Neuron (in vitro differentiated cells): ENCODE results near the gene APEX2.
A peak's percentile ranks its signal among the peaks of the same experiment; 100 is the strongest.
"Not testable (repeated sequence)": the region's sequence is repeated elsewhere in the genome, so short reads cannot be mapped to it uniquely, and the experiment has no call there.

Experiments
- H2AFZ ChIP-seq: one replicate; pipeline ENCODE4 v1.6.1; 2013; ENCODE audit warnings: low read depth, mild to moderate bottlenecking, inconsistent platforms, low read length, moderate library complexity
- H3K27me3 ChIP-seq: one replicate; pipeline ENCODE4 v1.6.1; 2013; ENCODE audit warnings: low read length; ENCODE audit not compliant: insufficient read depth
- H3K36me3 ChIP-seq: one replicate; pipeline ENCODE4 v1.6.1; 2013; ENCODE audit warnings: low read length; ENCODE audit not compliant: insufficient read depth
- H3K4me1 ChIP-seq: one replicate; pipeline ENCODE4 v1.6.1; 2013; ENCODE audit warnings: low read length; ENCODE audit not compliant: insufficient read depth
- H3K4me3 ChIP-seq: 2 replicates; pipeline ENCODE4 v1.5.1; 2013; ENCODE audit warnings: mild to moderate bottlenecking, low read length, moderate library complexity
- H3K9me3 ChIP-seq: one replicate; pipeline ENCODE4 v1.6.1; 2013; ENCODE audit warnings: low read length

The APEX2 gene

GRCh38 chrX:54999717-55000598 is at the start of gene APEX2:
Gene APEX2 (plus strand): TSS chrX:55000363. CDS start chrX:55000423, 60 bp downstream.
- Histone ChIP-seq H3K27me3 (no peaks in the 10 kb centered on the region), H2AFZ (peak within 1 kb of the TSS; percentile 4)

GRCh38 chrX:54950730-54951375 is 49.3 kb upstream of the APEX2 start:
- no peaks in the 10 kb centered on the region for H3K27me3 ChIP-seq
- H2AFZ ChIP-seq: no peak overlapping the region
- no peaks in the 10 kb centered on the region for H3K4me1 ChIP-seq
- H3K36me3 ChIP-seq: no peaks in the 10 kb centered on the region
- H3K4me3 ChIP-seq: no peak overlapping the region
- no peaks in the 10 kb centered on the region for H3K9me3 ChIP-seq

More at GRCh38 chrX:54999717-55000598, at the start of gene APEX2:
- H3K4me1 ChIP-seq: peaks cover 6% of the 10 kb centered on the region
- no peaks in the 10 kb centered on the region for H3K9me3 ChIP-seq
- peaks cover 23% of the 10 kb centered on the region for H3K36me3 ChIP-seq
- peak within 1 kb of the TSS; percentile 62 for H3K4me3 ChIP-seq

DNA sequence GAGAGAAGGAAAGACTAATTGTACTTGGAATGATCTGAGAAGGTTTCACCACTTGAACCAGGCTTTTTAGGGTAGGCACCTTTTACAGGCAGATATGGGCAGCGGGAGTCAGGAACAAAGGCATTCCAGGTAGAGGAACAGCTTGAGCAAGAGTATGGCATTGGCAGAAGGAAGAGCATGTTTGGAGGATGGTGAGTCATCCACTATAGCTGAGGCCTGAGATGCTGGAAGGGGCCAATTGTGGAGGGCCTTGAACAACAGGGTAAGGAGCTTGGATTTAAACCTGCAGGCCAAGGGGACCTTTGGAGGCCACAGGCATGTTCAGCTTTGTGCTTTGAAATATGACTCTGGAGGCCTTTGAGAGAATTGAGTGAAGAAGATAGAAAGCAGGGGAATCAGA is 38.4 kb upstream of the APEX2 start:
- no peak overlapping the region for H3K4me3 ChIP-seq
- H2AFZ ChIP-seq: no peak overlapping the region
- no peaks in the 10 kb centered on the region for H3K36me3 ChIP-seq
- peaks cover 2% of the 10 kb centered on the region for H3K27me3 ChIP-seq
- no peaks in the 10 kb centered on the region for H3K9me3 ChIP-seq
- H3K4me1 ChIP-seq: no peaks in the 10 kb centered on the region

GRCh38 chrX:54964766-54965497 is 35.2 kb upstream of the APEX2 start:
- no peaks in the 10 kb centered on the region for H3K9me3 ChIP-seq
- H2AFZ ChIP-seq: no peak overlapping the region
- H3K27me3 ChIP-seq: peaks cover 2% of the 10 kb centered on the region
- no peaks in the 10 kb centered on the region for H3K4me1 ChIP-seq
- H3K4me3 ChIP-seq: no peak overlapping the region
- H3K36me3 ChIP-seq: no peaks in the 10 kb centered on the region

GRCh38 chrX:54977387-54977786 is 22.8 kb upstream of the APEX2 start:
- no peaks in the 10 kb centered on the region for H3K27me3 ChIP-seq
- no peaks in the 10 kb centered on the region for H3K9me3 ChIP-seq
- H3K4me1 ChIP-seq: no peaks in the 10 kb centered on the region
- H3K36me3 ChIP-seq: no peaks in the 10 kb centered on the region
- no peak overlapping the region for H2AFZ ChIP-seq
- H3K4me3 ChIP-seq: no peak overlapping the region

DNA sequence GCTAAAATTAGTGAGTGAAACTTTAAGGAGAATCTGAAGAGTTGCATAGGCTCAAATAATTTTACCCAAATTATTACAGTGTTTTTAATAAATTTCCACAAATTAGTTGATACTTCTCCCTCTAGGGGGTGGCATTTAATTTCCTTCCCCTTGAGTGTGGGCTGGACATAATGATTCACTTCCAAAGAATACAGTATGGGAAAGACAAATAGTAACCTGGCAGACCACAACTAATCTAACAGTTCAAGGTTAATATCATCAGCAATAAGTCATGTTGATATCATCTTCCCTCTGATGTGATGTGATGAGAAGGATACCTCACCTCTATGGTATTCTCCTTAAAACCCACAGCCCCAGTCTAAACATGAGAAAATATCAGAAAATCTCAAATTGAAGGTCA is 21.7 kb upstream of the APEX2 start:
- H3K27me3 ChIP-seq: no peaks in the 10 kb centered on the region
- H3K4me1 ChIP-seq: no peaks in the 10 kb centered on the region
- H2AFZ ChIP-seq: no peak overlapping the region
- no peaks in the 10 kb centered on the region for H3K9me3 ChIP-seq
- H3K36me3 ChIP-seq: no peaks in the 10 kb centered on the region
- no peak overlapping the region for H3K4me3 ChIP-seq

DNA sequence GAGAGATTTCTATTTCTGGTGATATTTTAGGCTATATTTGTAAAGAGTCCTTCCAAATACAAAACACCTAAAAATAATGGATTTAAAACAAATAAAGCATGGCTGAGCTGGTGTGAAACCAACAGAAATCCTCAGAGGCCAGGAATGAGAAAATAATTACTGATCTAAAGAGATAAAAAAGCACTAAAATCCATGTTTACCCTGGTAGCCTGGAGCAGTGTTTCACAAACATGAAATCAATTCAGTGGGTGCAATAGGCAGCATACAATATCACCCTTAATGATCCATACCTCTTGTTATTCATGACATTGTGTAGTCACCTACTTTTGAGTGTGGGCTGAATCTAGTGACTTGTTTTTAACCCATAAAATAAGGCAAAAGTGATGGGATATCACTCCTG is 20.7 kb upstream of the APEX2 start:
- Histone ChIP-seq H3K36me3 (no peaks in the 10 kb centered on the region), H3K27me3 (no peaks in the 10 kb centered on the region), H3K4me1 (no peaks in the 10 kb centered on the region), H3K9me3 (no peaks in the 10 kb centered on the region), H3K4me3 (no peak overlapping the region), H2AFZ (no peak overlapping the region)

- Histone ChIP-seq H3K4me1 (no peaks in the 10 kb centered on the region), H3K4me3 (no peak overlapping the region), H3K9me3 (no peaks in the 10 kb centered on the region), H3K36me3 (no peaks in the 10 kb centered on the region), H3K27me3 (no peaks in the 10 kb centered on the region), H2AFZ (no peak overlapping the region)
Measured at GRCh38 chrX:54980334-54980733, 19.8 kb upstream of the APEX2 start.

GRCh38 chrX:54983306-54983705 is 16.9 kb upstream of the APEX2 start:
- H3K4me1 ChIP-seq, H3K4me3 ChIP-seq, H3K36me3 ChIP-seq, H2AFZ ChIP-seq, H3K27me3 ChIP-seq, H3K9me3 ChIP-seq: not testable (repeated sequence)

DNA sequence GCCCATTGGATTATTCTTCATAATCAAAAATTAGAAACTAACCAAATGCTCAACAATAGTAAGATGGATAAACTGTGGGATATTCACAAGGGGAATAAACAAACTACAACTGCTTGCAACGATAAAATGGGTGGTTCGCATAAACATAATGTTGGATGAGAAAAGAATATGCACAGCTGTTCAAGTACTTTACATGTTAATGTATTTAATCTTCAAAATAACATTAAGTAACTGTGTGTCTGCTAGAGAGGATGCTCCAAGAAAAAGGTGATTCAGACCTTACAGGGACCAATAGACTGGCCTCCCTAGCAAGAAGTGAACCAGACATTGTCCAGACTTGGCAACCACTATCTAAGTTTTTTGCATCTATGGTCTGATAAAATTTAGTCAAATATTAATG is 8.5 kb upstream of the APEX2 start:
- no peak overlapping the region for H3K4me3 ChIP-seq
- no peak overlapping the region for H2AFZ ChIP-seq
- H3K4me1 ChIP-seq: no peaks in the 10 kb centered on the region
- H3K36me3 ChIP-seq: no peaks in the 10 kb centered on the region
- no peaks in the 10 kb centered on the region for H3K9me3 ChIP-seq
- no peaks in the 10 kb centered on the region for H3K27me3 ChIP-seq

DNA sequence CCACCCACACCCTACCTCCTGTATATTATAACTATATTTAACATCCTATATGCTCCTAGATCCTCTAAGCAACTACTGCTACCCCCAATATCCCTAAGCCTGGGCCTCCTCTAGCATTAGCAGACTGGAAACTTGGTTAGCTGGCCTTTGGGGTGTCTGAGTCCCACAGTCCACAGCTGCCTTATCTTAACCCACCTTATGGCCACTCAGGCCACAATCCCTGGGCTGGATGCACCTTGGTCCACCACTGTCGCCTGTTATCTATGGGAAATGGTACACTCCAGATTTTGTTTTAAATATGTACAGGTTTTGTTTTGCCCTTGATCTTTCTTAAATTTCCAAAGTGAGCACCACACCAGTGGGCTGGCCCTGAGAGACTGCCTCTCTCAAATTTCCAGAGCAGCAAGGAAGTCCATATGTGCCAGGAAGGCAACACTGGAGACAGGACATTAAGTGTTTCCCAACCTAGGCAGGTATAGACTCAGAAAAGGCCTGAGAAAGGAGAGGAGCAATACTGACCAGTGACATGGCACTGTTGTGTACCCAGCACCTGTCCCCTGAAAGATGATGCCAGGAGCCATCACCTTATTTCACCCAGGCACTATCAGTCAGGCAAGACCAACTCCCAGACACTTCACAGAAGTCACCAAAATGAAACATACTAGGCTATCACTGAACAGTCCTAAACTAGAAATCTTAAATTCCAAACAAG is 7.1 kb upstream of the APEX2 start:
- Histone ChIP-seq H3K4me1 (no peaks in the 10 kb centered on the region), H3K27me3 (no peaks in the 10 kb centered on the region), H3K36me3 (no peaks in the 10 kb centered on the region), H3K9me3 (no peaks in the 10 kb centered on the region), H3K4me3 (no peak overlapping the region), H2AFZ (no peak overlapping the region)

DNA sequence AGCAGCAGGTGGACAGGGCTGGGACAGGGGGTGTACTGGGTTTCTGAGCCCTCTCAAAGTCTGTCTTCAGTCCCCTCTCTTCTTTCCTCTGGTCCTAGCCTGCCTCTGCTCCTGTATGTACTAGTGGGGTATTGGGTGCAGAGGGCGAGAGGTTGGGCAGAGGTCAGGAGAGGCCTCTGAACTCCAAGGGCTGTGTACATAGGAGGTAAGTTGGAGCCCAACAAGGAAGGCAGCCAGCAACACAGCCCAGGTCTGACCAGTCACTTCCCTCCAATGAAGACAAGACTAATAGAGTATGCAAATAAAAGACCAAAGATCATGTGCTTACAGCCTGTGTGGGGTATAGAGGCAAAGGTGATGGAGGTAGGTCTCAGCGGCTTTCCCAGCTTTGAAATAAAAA is 6.1 kb upstream of the APEX2 start, which contains the start of gene PFKFB1:
Gene PFKFB1, minus strand, starts transcription at position 90 of the 400 bp plus-strand sequence. CDS start 181 bp downstream, outside the sequence.
- Histone ChIP-seq H2AFZ (no peak within 1 kb of the TSS), H3K36me3 (no peaks in the 10 kb centered on the region), H3K27me3 (no peaks in the 10 kb centered on the region), H3K4me1 (no peaks in the 10 kb centered on the region), H3K9me3 (no peaks in the 10 kb centered on the region), H3K4me3 (no peak within 1 kb of the TSS)
